Fibroblast of skin of back (primary cell): ENCODE data around the gene HTR3B.

ENCODE experiments used
- DNase-seq: peaks from one replicate; pipeline ENCODE4 v3.0.0-alpha.2; 2013

The HTR3B gene

DNA sequence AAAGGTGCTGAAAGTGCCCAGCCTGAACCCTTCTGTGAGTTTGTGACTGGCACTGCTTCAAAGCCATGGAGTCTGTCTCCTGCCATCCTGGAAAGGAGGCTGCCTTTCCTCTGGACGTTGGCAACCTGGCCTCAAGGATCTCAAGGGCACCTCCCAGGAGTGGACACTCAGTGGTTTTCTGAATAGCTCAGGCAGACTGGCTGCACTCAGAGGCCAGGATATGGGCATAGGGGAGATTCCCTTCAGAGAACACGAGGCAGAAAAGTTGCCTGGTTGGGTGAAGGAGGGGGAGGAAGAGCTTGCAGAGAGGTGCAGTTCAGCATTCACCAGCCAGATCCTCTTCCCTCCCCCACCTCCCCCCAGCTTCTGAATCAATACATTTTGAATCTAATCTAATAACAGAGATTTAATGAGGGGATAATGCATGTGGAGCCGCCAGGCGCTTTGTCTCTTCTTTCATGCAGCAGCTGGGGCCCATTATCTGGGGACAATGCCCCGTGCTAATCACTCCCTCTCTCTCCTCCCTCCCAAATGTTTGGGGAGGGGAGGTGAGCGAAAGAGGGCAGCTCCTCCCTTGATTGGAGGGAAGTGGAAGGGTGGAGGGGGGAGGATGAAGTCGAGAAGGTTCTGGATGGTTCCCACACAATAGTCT is 88.0 kb downstream of the HTR3B start:
- no peak for DNase-seq

DNA sequence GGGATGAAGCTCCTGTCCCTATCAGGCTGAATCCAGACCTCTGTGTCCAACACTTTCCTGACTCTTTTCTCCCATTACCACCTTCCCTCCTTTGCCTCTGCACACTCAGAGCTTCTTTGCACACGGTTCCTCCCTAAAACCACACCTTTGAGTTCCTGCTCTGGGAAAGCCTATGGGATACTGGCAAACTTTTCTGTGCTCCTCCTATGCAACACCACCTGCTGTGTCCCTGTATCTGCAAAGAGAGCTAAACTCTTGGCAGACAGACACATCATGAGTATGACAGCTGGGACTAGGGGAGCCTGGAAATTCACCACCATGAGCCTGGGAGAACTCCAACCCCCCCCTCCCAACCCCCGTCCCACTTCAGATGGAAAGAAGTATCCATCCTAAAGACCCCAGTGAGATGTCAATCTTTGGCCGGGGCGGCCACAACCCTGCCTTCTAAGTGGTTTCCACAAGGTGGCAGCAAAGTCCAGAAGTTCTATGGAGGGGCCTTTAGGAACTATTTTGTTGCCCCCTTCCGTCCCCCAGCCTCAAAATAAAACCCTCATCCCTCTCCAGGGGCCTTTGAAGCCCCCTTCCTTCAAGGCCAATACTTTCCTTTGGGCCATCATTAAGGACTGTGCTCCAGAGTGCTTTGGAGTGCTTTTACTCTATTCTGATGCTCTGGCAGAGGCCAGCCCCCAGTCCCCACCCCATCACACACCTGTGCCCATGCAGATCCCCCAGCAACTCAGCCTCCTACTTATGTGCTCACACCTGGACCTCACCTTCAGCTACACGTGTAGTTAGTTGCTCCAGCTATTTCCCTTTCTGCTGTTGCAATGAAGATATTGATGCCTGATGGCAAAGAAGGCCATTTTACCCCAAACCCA is 89.7 kb downstream of the HTR3B start:
- DNase-seq, result no peak
